ENCODE data around the gene COX14. TPM values are rescaled to one million over a fixed set of nuclear protein-coding genes. Genes with fewer than 3 reads are reported as not detected.

The COX14 gene
- total RNA-seq, 4 donors from 2014 or later: 22.1 to 107 (median 62.0) TPM

- intact Hi-C loops (cut with DNase I; ENCODE audit: low total_unique reads): loop anchor here (10.0 kb wide), 1 partner anchor 74 kb away; no protein-coding TSS in a partner anchor
- in situ Hi-C loops (cut with MboI; ENCODE audit: low pct_ligation_motif_present in 1 of 4, low pct_unique_long_range_greater_than_20kb in 1 of 4, low sequenced_read_pairs in 3 of 4): no loop called here
- Histone ChIP-seq H3K4me1 (peaks cover 15 to 20% (median 17%) of the 10 kb centered on the region in 4 donors), H3K9me3 (no peaks in the 10 kb centered on the region), H3K27me3 (no peaks in the 10 kb centered on the region), H3K4me3 (no peak overlapping the region), H3K27ac (no peak overlapping the region), H3K36me3 (peaks cover 0 to 33% (median 16%) of the 10 kb centered on the region in 4 donors)
- no peak for TF ChIP-seq CTCF (IDR thresholded peaks at IDR 0.05)
- no peak for TF ChIP-seq POLR2A (IDR thresholded peaks at IDR 0.05)
- TF ChIP-seq EP300 (IDR thresholded peaks at IDR 0.05; ENCODE audit: low read depth): no peak
- no peak for TF ChIP-seq POLR2AphosphoS5 (IDR thresholded peaks at IDR 0.05)
- WGBS, 2 donors (ENCODE audit: low coverage in 1 of 2): 89 to 90% methylated on average over 3 of the region's 3 CpGs
- DNase-seq: no peak
Observed at GRCh38 chr12:50100561-50100960, 11.5 kb upstream of the COX14 start.

- Histone ChIP-seq H3K4me1 (peaks cover 15 to 20% (median 17%) of the 10 kb centered on the region in 4 donors), H3K36me3 (peaks cover 0 to 23% (median 11%) of the 10 kb centered on the region in 4 donors), H3K27me3 (no peaks in the 10 kb centered on the region), H3K4me3 (no peak overlapping the region), H3K27ac (no peak overlapping the region), H3K9me3 (no peaks in the 10 kb centered on the region)
- intact Hi-C loops (cut with DNase I; ENCODE audit: low total_unique reads): loop anchor here (10.0 kb wide), 1 partner anchor 73 kb away; no protein-coding TSS in a partner anchor
- DNase-seq: no peak
- 81 to 90% methylated on average over 2 to 3 of the region's 3 CpGs for WGBS, 2 donors (ENCODE audit: low coverage in 1 of 2)
- peak; percentile 16 to 44 (median 36) for TF ChIP-seq CTCF (IDR thresholded peaks at IDR 0.05)
- TF ChIP-seq EP300 (IDR thresholded peaks at IDR 0.05; ENCODE audit: low read depth): no peak
- in situ Hi-C loops (cut with MboI; ENCODE audit: low pct_ligation_motif_present in 1 of 4, low pct_unique_long_range_greater_than_20kb in 1 of 4, low sequenced_read_pairs in 3 of 4): no loop called here
Observed at GRCh38 chr12:50101663-50102062, 10.4 kb upstream of the COX14 start.

DNA sequence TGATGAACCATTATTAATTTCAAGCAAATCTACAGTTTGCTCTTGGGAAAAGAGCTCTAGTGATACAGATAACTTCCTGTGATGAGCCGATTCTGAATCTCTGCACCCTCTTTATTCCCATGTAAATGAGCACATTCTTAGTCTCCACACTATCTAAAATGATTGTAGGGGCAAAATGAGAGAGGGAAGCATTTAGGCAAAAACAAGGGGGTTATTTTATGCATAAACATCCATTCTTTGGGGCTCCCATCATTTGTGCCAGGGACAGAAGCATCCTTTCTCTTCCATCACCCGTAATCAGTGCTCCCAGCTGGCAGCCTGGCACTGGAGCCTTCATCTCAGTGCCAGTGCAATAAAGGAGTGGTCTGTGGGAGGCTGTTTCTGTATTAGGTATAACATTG is 9.9 kb upstream of the COX14 start:
- no peak for TF ChIP-seq POLR2A (IDR thresholded peaks at IDR 0.05)
- TF ChIP-seq CTCF (IDR thresholded peaks at IDR 0.05): no peak
- TF ChIP-seq POLR2AphosphoS5 (IDR thresholded peaks at IDR 0.05): no peak
- TF ChIP-seq EP300 (IDR thresholded peaks at IDR 0.05; ENCODE audit: low read depth): no peak
- DNase-seq: no peak
- WGBS, 2 donors (ENCODE audit: low coverage in 1 of 2): 79 to 94% methylated on average over 2 of the region's 2 CpGs
- Histone ChIP-seq H3K4me1 (peaks cover 15 to 20% (median 17%) of the 10 kb centered on the region in 4 donors), H3K4me3 (no peak overlapping the region), H3K9me3 (no peaks in the 10 kb centered on the region), H3K36me3 (peaks cover 0 to 19% (median 9%) of the 10 kb centered on the region in 4 donors), H3K27me3 (no peaks in the 10 kb centered on the region), H3K27ac (no peak overlapping the region)
- in situ Hi-C loops (cut with MboI; ENCODE audit: low pct_ligation_motif_present in 1 of 4, low pct_unique_long_range_greater_than_20kb in 1 of 4, low sequenced_read_pairs in 3 of 4): no loop called here
- intact Hi-C loops (cut with DNase I; ENCODE audit: low total_unique reads): loop anchor here (10.0 kb wide), 1 partner anchor 73 kb away; no protein-coding TSS in a partner anchor

GRCh38 chr12:50102646-50103309 is 9.3 kb upstream of the COX14 start:
- DNase-seq: no peak
- H3K9me3 ChIP-seq: no peaks in the 10 kb centered on the region
- 79 to 83% methylated on average over 1 to 8 of the region's 8 CpGs for WGBS, 2 donors (ENCODE audit: low coverage in 1 of 2)
- in situ Hi-C loops (cut with MboI; ENCODE audit: low pct_ligation_motif_present in 1 of 4, low pct_unique_long_range_greater_than_20kb in 1 of 4, low sequenced_read_pairs in 3 of 4) (no loop called here), intact Hi-C loops (cut with DNase I; ENCODE audit: low total_unique reads) (loop anchor here (10.0 kb wide), 1 partner anchor 72 kb away; no protein-coding TSS in a partner anchor)
- no peak overlapping the region for H3K4me3 ChIP-seq
- no peak overlapping the region for H3K27ac ChIP-seq
- no peak for TF ChIP-seq POLR2AphosphoS5 (IDR thresholded peaks at IDR 0.05)
- TF ChIP-seq POLR2A (IDR thresholded peaks at IDR 0.05): no peak
- no peak for TF ChIP-seq CTCF (IDR thresholded peaks at IDR 0.05)
- TF ChIP-seq EP300 (IDR thresholded peaks at IDR 0.05; ENCODE audit: low read depth): no peak
- peaks cover 15 to 20% (median 17%) of the 10 kb centered on the region in 4 donors for H3K4me1 ChIP-seq
- no peaks in the 10 kb centered on the region for H3K27me3 ChIP-seq
- peaks cover 0 to 17% (median 7%) of the 10 kb centered on the region in 4 donors for H3K36me3 ChIP-seq

All from transverse colon (tissue), 4 donors.